ENCODE measurements around the gene ACTL8. TPM values are rescaled to one million over a fixed set of nuclear protein-coding genes. Genes with fewer than 3 reads are reported as not detected.

Gene ACTL8
- not detected for total RNA-seq

DNA sequence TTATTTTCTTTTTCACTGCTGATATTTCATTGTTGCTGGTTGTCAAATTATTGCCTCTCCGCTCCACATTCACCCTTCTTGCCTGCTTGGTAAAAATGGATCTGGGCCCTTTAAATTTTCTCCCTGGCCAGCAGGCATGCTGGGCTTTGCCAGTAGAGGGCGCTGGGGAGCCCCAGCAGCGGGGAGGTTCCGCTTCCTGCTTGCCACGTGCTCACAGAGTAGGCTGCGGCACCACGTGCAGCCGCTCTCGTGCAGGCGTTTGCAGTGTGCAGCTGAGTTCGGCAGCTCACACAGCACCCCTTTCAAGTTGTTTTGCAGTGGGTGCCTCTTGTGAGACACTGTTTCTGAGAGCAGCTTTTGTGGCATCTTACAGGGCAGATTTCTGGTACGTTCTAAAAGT is at the start of gene ACTL8:
TSS of gene ACTL8 (plus strand) at position 214 of the 400 bp plus-strand sequence. CDS start 67,676 bp downstream, outside the sequence.
- H3K9me3 Mint-ChIP-seq = peaks cover 43% of the 10 kb centered on the region
- no peaks in the 10 kb centered on the region for H3K4me1 Mint-ChIP-seq (ENCODE audit: low read depth)
- DNase-seq (no peak), ATAC-seq (no peak)
- H3K4me3 Mint-ChIP-seq = no peak within 1 kb of the TSS
- no peaks in the 10 kb centered on the region for H3K36me3 Mint-ChIP-seq (ENCODE audit: insufficient read depth)
- no peaks in the 10 kb centered on the region for H3K27me3 Mint-ChIP-seq (ENCODE audit: low read depth)

GRCh38 chr1:17706445-17706844 is 48.7 kb upstream of the ACTL8 start:
- H3K36me3 Mint-ChIP-seq (ENCODE audit: insufficient read depth) = no peaks in the 10 kb centered on the region
- no peak for ATAC-seq
- no peak overlapping the region for H3K4me3 Mint-ChIP-seq

GRCh38 chr1:17709981-17710380 is 45.2 kb upstream of the ACTL8 start:
- Mint-ChIP-seq H3K4me1 (ENCODE audit: low read depth) (no peaks in the 10 kb centered on the region), H3K9me3 (no peaks in the 10 kb centered on the region), H3K4me3 (no peak overlapping the region), H3K36me3 (ENCODE audit: insufficient read depth) (no peaks in the 10 kb centered on the region), H3K27me3 (ENCODE audit: low read depth) (no peaks in the 10 kb centered on the region)
- DNase-seq (no peak), ATAC-seq (no peak)

More at GRCh38 chr1:17706445-17706844, 48.7 kb upstream of the ACTL8 start:
- Mint-ChIP-seq H3K27me3 (ENCODE audit: low read depth) (no peaks in the 10 kb centered on the region), H3K9me3 (no peaks in the 10 kb centered on the region), H3K4me1 (ENCODE audit: low read depth) (no peaks in the 10 kb centered on the region)
- no peak for DNase-seq

DNA sequence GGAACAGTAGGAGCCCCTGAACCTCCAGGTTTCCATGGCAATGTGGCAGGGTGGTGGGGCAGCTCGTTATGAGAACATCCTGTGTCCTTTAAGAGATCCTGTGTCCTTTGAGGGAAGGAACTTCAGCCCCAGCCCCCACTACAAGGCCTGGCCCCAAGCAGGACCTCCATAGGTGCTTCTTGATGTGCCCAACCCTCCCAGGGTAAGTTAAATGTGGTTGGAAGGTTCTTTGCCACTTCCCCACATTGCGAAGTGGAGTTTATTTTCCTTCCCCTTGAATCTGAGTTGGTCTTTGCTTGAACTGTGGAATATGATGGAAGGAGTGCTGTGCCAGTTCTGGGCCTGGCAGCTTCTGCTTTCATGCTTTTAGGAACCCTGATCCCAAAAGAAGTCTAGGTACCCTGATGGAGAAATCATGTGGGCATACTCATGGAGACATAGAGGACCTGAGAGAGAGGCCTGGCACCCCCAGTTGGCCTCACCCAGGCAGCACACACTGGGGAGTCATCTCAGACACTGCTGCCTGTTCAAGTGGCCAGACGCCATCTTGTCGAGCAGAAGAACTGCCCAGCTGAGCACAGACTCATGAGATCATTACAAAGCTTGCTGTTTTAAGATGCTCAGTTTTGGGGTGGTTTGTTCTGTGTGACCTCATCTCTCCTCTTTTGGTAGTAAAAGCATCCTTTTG is 44.1 kb upstream of the ACTL8 start:
- no peak for ATAC-seq
- Mint-ChIP-seq H3K4me3 (no peak overlapping the region), H3K9me3 (no peaks in the 10 kb centered on the region), H3K4me1 (ENCODE audit: low read depth) (no peaks in the 10 kb centered on the region), H3K27me3 (ENCODE audit: low read depth) (no peaks in the 10 kb centered on the region), H3K36me3 (ENCODE audit: insufficient read depth) (no peaks in the 10 kb centered on the region)
- no peak for DNase-seq

GRCh38 chr1:17711577-17711910 is 43.6 kb upstream of the ACTL8 start:
- Mint-ChIP-seq H3K36me3 (ENCODE audit: insufficient read depth) (no peaks in the 10 kb centered on the region), H3K27me3 (ENCODE audit: low read depth) (no peaks in the 10 kb centered on the region), H3K4me3 (no peak overlapping the region), H3K4me1 (ENCODE audit: low read depth) (no peaks in the 10 kb centered on the region), H3K9me3 (no peaks in the 10 kb centered on the region)
- DNase-seq (no peak), ATAC-seq (no peak)

DNA sequence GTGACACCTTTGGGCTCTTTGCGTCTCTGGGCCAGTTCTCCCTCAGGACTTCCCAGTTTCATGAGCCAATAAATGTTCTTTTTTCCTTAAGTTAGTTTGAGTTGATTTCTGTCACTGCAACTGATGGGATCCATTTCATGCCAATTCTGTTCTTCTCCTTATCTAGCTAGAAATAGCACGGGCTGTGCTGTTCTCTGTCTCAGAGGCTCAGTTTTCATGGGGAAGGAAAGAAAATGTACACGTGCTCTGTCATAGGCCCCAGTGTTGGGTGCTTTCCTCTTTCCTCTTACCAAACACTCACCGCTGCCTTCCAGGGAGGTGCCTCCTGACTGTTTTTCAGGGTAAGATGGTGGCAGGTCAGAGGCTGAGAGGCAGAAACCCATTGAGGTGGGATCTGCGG is 43.2 kb upstream of the ACTL8 start:
- no peaks in the 10 kb centered on the region for H3K36me3 Mint-ChIP-seq (ENCODE audit: insufficient read depth)
- DNase-seq (no peak), ATAC-seq (no peak)
- no peaks in the 10 kb centered on the region for H3K27me3 Mint-ChIP-seq (ENCODE audit: low read depth)
- H3K4me3 Mint-ChIP-seq = no peak overlapping the region
- no peaks in the 10 kb centered on the region for H3K4me1 Mint-ChIP-seq (ENCODE audit: low read depth)
- no peaks in the 10 kb centered on the region for H3K9me3 Mint-ChIP-seq

- Mint-ChIP-seq H3K27me3 (ENCODE audit: low read depth) (peaks cover 8% of the 10 kb centered on the region), H3K4me1 (ENCODE audit: low read depth) (no peaks in the 10 kb centered on the region), H3K36me3 (ENCODE audit: insufficient read depth) (no peaks in the 10 kb centered on the region), H3K9me3 (no peaks in the 10 kb centered on the region), H3K4me3 (no peak overlapping the region)
- DNase-seq = no peak
- no peak for ATAC-seq
Observed at GRCh38 chr1:17713993-17714392, 41.1 kb upstream of the ACTL8 start.

- no peaks in the 10 kb centered on the region for H3K9me3 Mint-ChIP-seq
- ATAC-seq (no peak), DNase-seq (no peak)
- H3K27me3 Mint-ChIP-seq (ENCODE audit: low read depth) = peaks cover 11% of the 10 kb centered on the region
- no peaks in the 10 kb centered on the region for H3K36me3 Mint-ChIP-seq (ENCODE audit: insufficient read depth)
- no peaks in the 10 kb centered on the region for H3K4me1 Mint-ChIP-seq (ENCODE audit: low read depth)
- no peak overlapping the region for H3K4me3 Mint-ChIP-seq
Observed at GRCh38 chr1:17717594-17718535, 37.3 kb upstream of the ACTL8 start.

DNA sequence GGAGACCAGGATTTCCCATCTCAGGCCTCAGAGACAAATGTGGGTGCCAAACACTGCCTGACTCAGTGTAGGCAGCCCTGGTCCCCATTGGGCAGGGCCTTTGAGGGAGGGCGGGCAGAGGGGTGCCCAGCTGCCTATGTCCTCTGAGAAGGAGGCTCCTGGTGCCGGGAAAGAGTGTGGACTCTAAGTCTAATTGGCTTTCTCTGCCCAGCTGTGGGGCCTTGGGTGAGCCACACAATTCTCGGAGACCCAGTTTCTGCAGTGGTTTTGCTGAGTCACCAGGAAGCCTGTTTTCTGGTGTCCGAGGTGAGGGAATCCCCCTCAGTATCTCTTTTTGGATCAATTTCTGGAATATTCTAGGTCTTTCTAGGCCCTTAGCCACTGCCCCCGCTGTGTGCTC is 35.3 kb upstream of the ACTL8 start:
- DNase-seq (no peak), ATAC-seq (no peak)
- Mint-ChIP-seq H3K9me3 (no peaks in the 10 kb centered on the region), H3K27me3 (ENCODE audit: low read depth) (peaks cover 11% of the 10 kb centered on the region), H3K4me1 (ENCODE audit: low read depth) (no peaks in the 10 kb centered on the region), H3K4me3 (no peak overlapping the region), H3K36me3 (ENCODE audit: insufficient read depth) (no peaks in the 10 kb centered on the region)

DNA sequence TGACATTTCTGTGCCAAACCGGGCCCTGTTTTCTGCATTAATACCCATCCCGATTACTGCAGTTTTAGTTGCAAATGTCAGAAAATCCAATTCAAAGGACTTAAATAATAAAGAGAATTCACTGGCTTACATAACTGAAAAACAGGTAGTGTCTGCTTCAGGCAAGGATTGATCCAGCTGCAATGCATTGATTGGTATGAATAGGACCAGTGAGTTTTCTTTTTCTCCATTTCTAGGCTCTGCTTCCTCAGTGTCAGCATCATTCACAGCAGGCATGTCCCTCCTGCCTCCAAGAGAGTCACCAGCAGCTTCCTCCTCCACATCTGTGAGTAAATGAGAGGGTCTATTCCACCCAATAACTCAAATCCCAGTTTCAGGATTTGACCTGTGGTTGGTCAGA is 33.7 kb upstream of the ACTL8 start:
- DNase-seq (no peak), ATAC-seq (no peak)
- H3K4me1 Mint-ChIP-seq (ENCODE audit: low read depth) = no peaks in the 10 kb centered on the region
- H3K36me3 Mint-ChIP-seq (ENCODE audit: insufficient read depth) = no peaks in the 10 kb centered on the region
- H3K27me3 Mint-ChIP-seq (ENCODE audit: low read depth) = peaks cover 11% of the 10 kb centered on the region
- H3K4me3 Mint-ChIP-seq = no peak overlapping the region
- H3K9me3 Mint-ChIP-seq = no peaks in the 10 kb centered on the region

GRCh38 chr1:17723684-17724083 is 31.4 kb upstream of the ACTL8 start:
- Mint-ChIP-seq H3K4me1 (ENCODE audit: low read depth) (no peaks in the 10 kb centered on the region), H3K4me3 (no peak overlapping the region), H3K36me3 (ENCODE audit: insufficient read depth) (no peaks in the 10 kb centered on the region), H3K9me3 (no peaks in the 10 kb centered on the region), H3K27me3 (ENCODE audit: low read depth) (peaks cover 11% of the 10 kb centered on the region)
- no peak for ATAC-seq
- no peak for DNase-seq

GRCh38 chr1:17724150-17724549 is 31.0 kb upstream of the ACTL8 start:
- no peaks in the 10 kb centered on the region for H3K4me1 Mint-ChIP-seq (ENCODE audit: low read depth)
- ATAC-seq = no peak
- DNase-seq = no peak
- H3K4me3 Mint-ChIP-seq = no peak overlapping the region
- no peaks in the 10 kb centered on the region for H3K36me3 Mint-ChIP-seq (ENCODE audit: insufficient read depth)
- peaks cover 11% of the 10 kb centered on the region for H3K27me3 Mint-ChIP-seq (ENCODE audit: low read depth)
- H3K9me3 Mint-ChIP-seq = no peaks in the 10 kb centered on the region

- Mint-ChIP-seq H3K36me3 (ENCODE audit: insufficient read depth) (no peaks in the 10 kb centered on the region), H3K4me1 (ENCODE audit: low read depth) (no peaks in the 10 kb centered on the region), H3K9me3 (no peaks in the 10 kb centered on the region), H3K27me3 (ENCODE audit: low read depth) (peaks cover 11% of the 10 kb centered on the region), H3K4me3 (no peak overlapping the region)
- DNase-seq = no peak
- no peak for ATAC-seq
Observed at GRCh38 chr1:17725084-17725719, 29.9 kb upstream of the ACTL8 start.

- ATAC-seq = no peak
- Mint-ChIP-seq H3K9me3 (no peaks in the 10 kb centered on the region), H3K36me3 (ENCODE audit: insufficient read depth) (no peaks in the 10 kb centered on the region)
Observed at GRCh38 chr1:17725811-17726582, 29.1 kb upstream of the ACTL8 start.

More at GRCh38 chr1:17725811-17726582, 29.1 kb upstream of the ACTL8 start:
- Mint-ChIP-seq H3K4me3 (no peak overlapping the region), H3K4me1 (ENCODE audit: low read depth) (no peaks in the 10 kb centered on the region), H3K27me3 (ENCODE audit: low read depth) (peaks cover 14% of the 10 kb centered on the region)
- DNase-seq = no peak
